ENCODE data around the gene PFN1. TPM values are rescaled to one million over a fixed set of nuclear protein-coding genes. Genes with fewer than 3 reads are reported as not detected.

The PFN1 gene
- total and polyA plus RNA-seq, 9 of the 15 experiments (the other 6 are each of a cell fraction or from before 2014, with no cell fraction given), result 60.5 to 1,479 (median 456) TPM

DNA sequence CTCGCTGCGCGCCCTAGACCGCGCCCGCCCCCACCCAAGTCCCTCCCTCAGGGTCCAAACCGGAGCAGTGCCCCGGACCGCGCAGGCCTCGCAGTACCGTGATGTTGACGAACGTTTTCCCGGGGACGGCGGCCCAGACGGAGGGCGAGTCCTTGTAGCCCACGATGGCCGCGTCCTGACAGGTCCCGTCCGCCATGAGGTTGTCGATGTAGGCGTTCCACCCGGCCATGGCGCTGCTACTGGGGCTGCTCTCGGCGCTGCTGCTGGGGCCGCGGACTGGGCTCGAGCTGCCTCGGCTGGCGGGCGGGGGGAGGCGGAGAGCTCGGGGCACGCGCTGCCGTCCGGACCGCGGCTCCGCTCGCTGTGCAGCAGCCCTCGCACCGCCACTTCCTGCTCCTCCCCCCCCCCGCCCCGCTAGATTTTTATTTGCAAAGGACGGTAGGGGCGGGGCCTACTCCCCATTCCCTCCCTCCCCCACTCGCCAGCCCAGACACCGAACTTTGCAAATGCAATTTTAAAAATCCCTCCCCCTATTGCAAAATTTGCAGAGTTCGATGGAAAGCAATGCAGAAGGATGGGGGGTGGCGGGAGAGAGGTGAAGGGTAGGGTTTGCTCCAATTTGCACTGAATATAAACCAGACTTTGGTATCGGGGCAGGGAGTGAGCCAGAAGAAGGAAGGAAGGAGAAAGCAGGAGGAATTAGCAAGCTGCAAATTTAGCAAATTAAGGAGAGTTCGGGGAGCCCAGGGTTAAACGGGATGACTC, at the start of gene PFN1 (continued):
- TF ChIP-seq BHLHE40 (IDR thresholded peaks at IDR 0.05; ENCODE audit: low read length) (no peak), FOXO4 (CRISPR knock-in tag; IDR thresholded peaks at IDR 0.05) (no peak), SIX5 (IDR thresholded peaks at IDR 0.05; ENCODE audit: borderline replicate concordance in 1 of 2, insufficient read depth in 1 of 2, low read depth in 1 of 2, low read length in 2 of 2) (no peak), TCF7L2 (IDR thresholded peaks at IDR 0.05; ENCODE audit: low read depth, low read length) (no peak), ZFP30 (CRISPR knock-in tag; IDR thresholded peaks at IDR 0.05; ENCODE audit: borderline replicate concordance) (no peak), CREM (IDR thresholded peaks at IDR 0.05; ENCODE audit: low read depth) (0 out of 2 replicates have a peak, but pooled peaks have one; percentile 24), GABPB1 (CRISPR knock-in tag; IDR thresholded peaks at IDR 0.05) (no peak), ZNF444 (CRISPR knock-in tag; IDR thresholded peaks at IDR 0.05) (no peak), RBM15 (IDR thresholded peaks at IDR 0.05; ENCODE audit: insufficient read depth, low read length) (no peak), ZNF79 (CRISPR knock-in tag; IDR thresholded peaks at IDR 0.05; ENCODE audit: low read depth) (no peak), XRCC3 (IDR thresholded peaks at IDR 0.05) (no peak), TAL1 (IDR thresholded peaks at IDR 0.05) (0 out of 2 replicates have a peak, but pooled peaks have one; percentile 12), ZNF584 (CRISPR knock-in tag; IDR thresholded peaks at IDR 0.05; ENCODE audit: low read depth) (0 out of 2 replicates have a peak, but pooled peaks have one; percentile 10), RNF2 (IDR thresholded peaks at IDR 0.05) (no peak), OTX1 (CRISPR knock-in tag; IDR thresholded peaks at IDR 0.05) (peak; percentile 62; the same call in 1 of the 2 replicates), BMI1 (IDR thresholded peaks at IDR 0.05; ENCODE audit: low read length) (no peak), NR4A1 (CRISPR knock-in tag; IDR thresholded peaks at IDR 0.05) (no peak), NR4A1 (tag; IDR thresholded peaks at IDR 0.05) (no peak), ZNF561 (CRISPR knock-in tag; conservative IDR thresholded peaks at IDR 0.05) (no peak)
- TF ChIP-seq, protein P1, sequence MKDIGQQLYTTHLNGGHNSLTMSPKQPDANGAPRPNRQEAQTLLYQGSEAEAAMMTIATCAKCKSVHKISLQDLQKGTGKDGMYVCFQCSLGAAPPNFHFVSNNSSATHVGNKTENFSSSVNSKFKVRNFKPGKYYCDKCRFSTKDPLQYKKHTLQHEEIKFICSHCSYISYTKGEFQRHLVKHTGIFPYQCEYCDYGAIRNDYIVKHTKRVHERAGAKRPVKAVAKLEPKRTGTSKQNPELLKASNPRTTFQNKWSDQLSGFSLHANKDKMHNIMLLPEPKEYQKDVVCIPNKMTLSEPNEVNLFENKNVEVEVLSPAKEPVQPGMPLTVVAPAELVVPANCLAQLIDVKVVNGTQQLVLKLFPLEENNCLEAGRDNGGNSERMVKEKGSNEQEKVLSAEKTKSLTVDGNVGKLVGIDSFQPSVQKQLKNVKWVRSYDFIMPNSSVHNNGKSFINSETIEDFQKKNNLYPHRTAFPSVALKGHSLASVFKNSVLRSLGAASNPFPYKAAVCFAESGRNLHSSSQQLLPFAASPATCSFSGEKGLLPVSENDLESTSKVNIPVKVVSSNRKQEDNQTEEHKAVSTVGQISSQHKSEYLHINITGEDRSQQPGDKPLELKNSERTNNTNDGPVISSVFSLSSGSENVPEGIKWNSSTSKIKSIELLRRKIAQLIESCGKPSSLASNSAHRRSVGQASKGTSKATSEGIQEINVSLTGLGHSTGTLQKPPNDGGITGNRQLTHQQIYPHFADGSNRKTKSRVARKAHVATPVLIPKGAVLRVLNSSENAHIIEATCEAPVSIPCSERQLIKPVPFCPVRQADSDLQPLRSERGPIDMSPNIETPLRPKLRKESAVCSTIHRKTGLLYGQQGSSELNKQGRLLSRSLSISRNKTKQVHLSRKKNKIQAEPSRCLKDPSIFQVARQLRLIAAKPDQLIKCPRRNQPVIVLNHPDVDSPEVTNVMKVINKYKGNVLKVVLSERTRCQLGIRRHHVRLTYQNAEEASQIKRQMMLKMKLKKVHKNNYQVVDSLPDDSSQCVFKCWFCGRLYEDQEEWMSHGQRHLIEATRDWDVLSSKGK (CRISPR knock-in tag; IDR thresholded peaks at IDR 0.05), result no peak
- TF ChIP-seq, protein P2, sequence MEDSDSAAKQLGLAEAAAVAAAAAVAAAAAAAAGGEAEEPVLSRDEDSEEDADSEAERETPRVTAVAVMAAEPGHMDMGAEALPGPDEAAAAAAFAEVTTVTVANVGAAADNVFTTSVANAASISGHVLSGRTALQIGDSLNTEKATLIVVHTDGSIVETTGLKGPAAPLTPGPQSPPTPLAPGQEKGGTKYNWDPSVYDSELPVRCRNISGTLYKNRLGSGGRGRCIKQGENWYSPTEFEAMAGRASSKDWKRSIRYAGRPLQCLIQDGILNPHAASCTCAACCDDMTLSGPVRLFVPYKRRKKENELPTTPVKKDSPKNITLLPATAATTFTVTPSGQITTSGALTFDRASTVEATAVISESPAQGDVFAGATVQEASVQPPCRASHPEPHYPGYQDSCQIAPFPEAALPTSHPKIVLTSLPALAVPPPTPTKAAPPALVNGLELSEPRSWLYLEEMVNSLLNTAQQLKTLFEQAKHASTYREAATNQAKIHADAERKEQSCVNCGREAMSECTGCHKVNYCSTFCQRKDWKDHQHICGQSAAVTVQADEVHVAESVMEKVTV (CRISPR knock-in tag; IDR thresholded peaks at IDR 0.05), result no peak
- TF ChIP-seq, protein P3, sequence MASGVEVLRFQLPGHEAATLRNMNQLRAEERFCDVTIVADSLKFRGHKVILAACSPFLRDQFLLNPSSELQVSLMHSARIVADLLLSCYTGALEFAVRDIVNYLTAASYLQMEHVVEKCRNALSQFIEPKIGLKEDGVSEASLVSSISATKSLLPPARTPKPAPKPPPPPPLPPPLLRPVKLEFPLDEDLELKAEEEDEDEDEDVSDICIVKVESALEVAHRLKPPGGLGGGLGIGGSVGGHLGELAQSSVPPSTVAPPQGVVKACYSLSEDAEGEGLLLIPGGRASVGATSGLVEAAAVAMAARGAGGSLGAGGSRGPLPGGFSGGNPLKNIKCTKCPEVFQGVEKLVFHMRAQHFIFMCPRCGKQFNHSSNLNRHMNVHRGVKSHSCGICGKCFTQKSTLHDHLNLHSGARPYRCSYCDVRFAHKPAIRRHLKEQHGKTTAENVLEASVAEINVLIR (CRISPR knock-in tag; IDR thresholded peaks at IDR 0.05), result no peak
